H1 (cell line): ENCODE data around the gene INVS. TPM values are rescaled to one million over a fixed set of nuclear protein-coding genes. Genes with fewer than 3 reads are reported as not detected.

Experiments used
- BCL11A ChIP-seq, 2 experiments: IDR thresholded peaks; one replicate each; pipeline ENCODE4 v1.6.1; 2011; ENCODE audit warnings: low read depth in 2 of 2, low read length in 2 of 2, mild to moderate bottlenecking in 2 of 2
- JUN ChIP-seq: IDR thresholded peaks from 2 replicates; pipeline ENCODE4 v1.6.1; 2011; ENCODE audit warnings: low read depth, mild to moderate bottlenecking, improper control_type of control experiment, low read length
- POU5F1 ChIP-seq: IDR thresholded peaks from 2 replicates; pipeline ENCODE4 v1.6.1; 2011; ENCODE audit warnings: low read depth, mild to moderate bottlenecking, low read length, moderate library complexity
- RBBP5 ChIP-seq: IDR thresholded peaks from 2 replicates; pipeline ENCODE4 v1.7.1; 2012; ENCODE audit warnings: low read depth, mild to moderate bottlenecking, inconsistent platforms, low read length, moderate library complexity, borderline replicate concordance
- SP2 ChIP-seq: IDR thresholded peaks from 2 replicates; pipeline ENCODE4 v1.6.1; 2012; ENCODE audit warnings: mild to moderate bottlenecking, low read length, inconsistent platforms
- TAF7 ChIP-seq: optimal IDR thresholded peaks from 2 replicates; pipeline ENCODE3; 2011; ENCODE audit warnings: low read depth, mild to moderate bottlenecking, inconsistent platforms, low read length, moderate library complexity, borderline replicate concordance
- polyA plus RNA-seq, 7 experiments: library from polyadenylated mRNA; depleted of rRNA in 3 of 7; stranded (reverse) in 5 of 7; unstranded in 2 of 7; fragments of >200 nt in 5 of 7; fragments of 200-250 nt in 2 of 7; gene quantifications; 1 replicate in 5 of 7; 2 replicates in 1 of 7; 4 replicates in 1 of 7; pipeline versions ENCODE4 v1.2.1 to v1.2.3, GENCODE V29; 2011 to 2013; ENCODE audit warnings: missing spikeins in 2 of 7, mixed read lengths in 2 of 7
- total RNA-seq: library from RNA; stranded (reverse); fragmentation: NEBNext Ultra II Directional; extraction: Animal tissue kit (Norgen Biotek cat#: 25700); gene quantifications from 2 replicates; pipeline ENCODE4 v1.2.1, GENCODE V29; 2021

INVS gene
- total and polyA plus RNA-seq, 2 of the 8 experiments (the other 6 are each of a cell fraction or from before 2014, with no cell fraction given) = 4.1 to 6.9 TPM

- TF ChIP-seq SP2 = no peak
- no peak for TF ChIP-seq TAF7
- TF ChIP-seq BCL11A (IDR thresholded peaks at IDR 0.05; ENCODE audit: low read depth in 2 of 2, low read length in 2 of 2) = no peak
- TF ChIP-seq POU5F1 = no peak
- TF ChIP-seq RBBP5 = no peak
- TF ChIP-seq JUN = no peak
These were observed 129.4 kb downstream of the INVS start (continued) for GRCh38 chr9:100228352-100228869.
